NCI-H2171 treated with DMSO at 0.1 percent for 48 hours (cell line): ENCODE results near the gene TFPI2.
"Not testable (repeated sequence)": the region's sequence is repeated elsewhere in the genome, so short reads cannot be mapped to it uniquely, and the experiment has no call there.

ENCODE experiments used
- DNase-seq: peaks from one replicate; lab custom pipeline; 2025; lab: John Stamatoyannopoulos, UW

Gene TFPI2, protein sequence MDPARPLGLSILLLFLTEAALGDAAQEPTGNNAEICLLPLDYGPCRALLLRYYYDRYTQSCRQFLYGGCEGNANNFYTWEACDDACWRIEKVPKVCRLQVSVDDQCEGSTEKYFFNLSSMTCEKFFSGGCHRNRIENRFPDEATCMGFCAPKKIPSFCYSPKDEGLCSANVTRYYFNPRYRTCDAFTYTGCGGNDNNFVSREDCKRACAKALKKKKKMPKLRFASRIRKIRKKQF

DNA sequence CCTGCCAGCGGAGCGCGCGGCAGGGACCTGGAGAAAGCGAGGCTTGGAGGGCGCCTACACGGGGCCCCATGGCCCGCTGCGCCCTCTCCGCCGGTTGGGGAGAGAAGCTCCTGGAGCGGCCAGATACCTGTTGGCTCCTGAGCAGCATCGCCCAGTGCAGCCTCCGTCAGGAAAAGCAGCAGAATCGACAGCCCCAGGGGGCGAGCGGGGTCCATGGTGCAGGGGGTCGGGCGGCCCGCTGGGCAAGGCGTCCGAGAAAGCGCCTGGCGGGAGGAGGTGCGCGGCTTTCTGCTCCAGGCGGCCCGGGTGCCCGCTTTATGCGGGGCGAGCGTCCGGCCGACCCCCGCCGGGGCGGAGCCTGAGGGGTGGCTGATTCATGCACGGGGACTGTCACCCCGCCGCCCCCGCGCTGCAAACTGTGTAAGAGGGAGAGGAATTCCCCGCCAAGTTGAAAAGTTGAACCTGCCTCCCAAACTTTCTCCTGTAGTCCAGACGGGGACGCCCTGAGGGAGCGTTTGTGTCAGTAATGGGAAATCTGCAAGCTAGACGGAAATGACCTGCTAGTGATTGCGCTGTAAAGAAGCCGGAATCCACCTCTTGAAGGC lies at the start of gene TFPI2:
TFPI2 (minus strand) TSS at position 290 of the 605 bp plus-strand sequence; CDS start at position 215, 75 bp downstream.
- no peak for DNase-seq

DNA sequence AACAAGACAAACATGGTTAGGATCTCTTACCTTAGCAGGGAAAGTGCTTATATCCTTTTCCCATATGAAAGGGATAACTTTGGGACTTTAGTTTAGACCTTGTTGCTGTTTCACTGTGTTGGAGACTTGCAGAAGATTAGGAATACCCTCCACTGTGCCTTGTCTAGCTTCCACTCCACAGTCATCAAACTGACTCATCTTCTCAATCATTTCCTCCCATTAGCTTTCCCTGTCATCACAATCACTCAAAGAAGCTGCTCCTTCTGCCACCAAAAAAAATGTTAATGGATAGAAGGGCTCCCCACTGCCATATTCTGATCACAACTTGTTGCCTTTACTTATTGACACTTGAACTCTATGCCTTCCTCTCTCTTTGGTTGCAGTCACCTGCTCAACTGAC lies 47.7 kb upstream of the TFPI2 start:
- DNase-seq: no peak

DNA sequence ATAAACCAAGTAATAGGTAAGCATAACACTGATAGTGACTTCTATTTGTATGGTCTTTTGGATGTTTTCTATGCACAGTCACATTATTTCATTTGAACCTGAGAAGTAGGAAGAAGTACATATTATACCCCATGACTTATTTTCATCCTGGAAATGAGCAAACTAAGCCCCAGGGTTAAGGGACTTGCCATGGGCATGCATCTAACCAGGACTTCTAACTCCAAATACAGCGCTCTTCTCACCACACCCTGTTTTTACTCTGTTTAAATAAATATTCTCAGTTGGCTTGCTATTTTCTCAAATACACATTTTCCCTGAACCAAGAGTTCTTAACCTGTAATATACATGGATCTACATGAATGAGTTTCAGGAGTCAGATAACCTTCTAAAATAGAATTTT lies 47.3 kb upstream of the TFPI2 start:
- DNase-seq: no peak

DNA sequence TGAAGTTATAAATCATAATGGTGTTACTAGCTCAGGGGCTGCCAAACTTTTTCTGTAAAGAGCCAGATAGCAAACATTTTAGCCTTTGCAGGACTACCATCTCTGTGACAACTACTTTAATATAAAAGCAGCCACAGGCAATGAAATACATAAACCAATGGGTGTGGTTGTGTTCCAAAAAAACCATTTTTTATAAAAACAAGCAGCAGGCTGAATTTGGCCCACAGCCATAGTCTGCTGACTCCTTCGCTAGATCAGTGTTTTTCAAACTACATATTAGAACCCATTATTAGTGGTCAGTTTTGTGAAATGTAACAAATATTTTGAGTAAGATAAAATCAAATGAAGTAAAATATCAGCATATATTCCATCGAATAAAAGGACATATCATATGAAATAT lies 44.5 kb upstream of the TFPI2 start:
- no peak for DNase-seq

DNA sequence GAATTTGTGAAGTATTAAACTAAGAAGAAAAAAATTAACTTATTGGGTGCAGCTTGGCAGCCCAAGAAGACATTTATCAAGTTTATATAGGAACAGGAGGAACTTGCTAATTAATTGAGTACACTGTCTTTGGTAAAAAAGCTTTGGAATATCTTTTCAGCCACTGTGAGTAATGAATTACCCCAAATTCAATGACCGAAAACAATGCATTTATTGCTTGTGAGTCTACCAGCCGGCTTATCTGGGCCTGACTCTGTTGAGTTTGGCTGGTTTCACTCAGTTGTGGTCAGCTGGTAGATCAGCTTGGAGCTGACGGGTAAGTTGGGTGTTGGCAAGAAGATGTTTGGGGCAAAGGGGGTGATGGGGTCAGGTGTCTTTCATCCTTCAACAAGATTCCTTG lies 42.6 kb upstream of the TFPI2 start:
- DNase-seq: no peak

DNA sequence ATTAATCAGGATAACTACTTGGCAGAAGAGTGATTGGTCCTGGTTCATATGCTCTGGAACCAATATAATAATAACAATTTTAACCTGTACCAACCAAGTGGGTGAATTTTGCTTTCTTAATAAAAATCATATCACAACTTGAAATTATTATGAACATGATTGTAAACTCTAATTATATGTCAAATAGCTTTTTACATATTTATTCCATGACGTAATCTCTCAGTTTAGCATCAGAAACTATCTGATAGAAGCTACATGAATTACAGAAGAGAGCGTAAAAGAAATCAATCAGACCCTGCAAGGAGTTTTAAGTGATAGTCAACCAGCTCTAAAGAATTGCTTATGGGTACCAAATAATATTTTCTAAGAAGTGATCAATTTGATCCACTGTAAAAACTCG lies 41.1 kb upstream of the TFPI2 start:
- no peak for DNase-seq

DNA sequence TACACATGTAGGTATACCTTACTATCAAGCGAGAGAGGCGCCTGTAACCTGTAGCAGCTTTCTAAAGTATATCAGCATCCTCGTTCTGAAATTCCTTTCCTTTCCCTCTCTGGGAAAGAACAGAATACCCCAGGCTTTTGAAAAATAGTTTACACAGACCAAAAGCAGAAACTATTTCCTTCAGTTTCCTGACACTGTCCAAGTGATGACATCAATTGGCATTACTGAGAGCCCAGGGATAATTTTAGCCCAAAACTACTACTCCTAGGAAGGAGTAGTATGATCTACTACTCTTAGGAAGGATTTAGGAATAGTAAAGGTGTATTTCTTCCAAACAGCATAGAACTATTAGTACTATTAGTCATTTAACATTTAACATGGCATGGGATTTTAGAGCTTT lies 37.0 kb upstream of the TFPI2 start:
- no peak for DNase-seq

DNA sequence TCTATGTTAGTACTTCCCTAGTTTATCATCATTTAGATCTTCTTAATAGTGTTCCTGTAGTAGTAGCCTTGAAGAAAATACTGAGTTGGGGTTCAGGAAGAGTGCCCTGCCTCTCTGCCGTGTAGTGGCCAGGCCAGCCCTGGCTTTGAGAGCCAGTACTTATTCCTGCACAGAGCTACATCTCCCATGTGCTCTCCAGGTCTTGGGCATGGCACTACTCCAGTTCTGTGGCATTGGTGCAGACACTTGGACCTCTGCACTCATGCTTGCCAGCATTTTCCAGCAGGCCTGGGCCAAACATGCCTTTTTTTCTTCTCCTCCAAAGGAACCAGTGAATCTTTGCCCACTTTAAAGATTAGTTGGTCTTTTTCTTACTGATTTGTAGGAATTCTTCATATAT lies 36.2 kb upstream of the TFPI2 start:
- DNase-seq: no peak

DNA sequence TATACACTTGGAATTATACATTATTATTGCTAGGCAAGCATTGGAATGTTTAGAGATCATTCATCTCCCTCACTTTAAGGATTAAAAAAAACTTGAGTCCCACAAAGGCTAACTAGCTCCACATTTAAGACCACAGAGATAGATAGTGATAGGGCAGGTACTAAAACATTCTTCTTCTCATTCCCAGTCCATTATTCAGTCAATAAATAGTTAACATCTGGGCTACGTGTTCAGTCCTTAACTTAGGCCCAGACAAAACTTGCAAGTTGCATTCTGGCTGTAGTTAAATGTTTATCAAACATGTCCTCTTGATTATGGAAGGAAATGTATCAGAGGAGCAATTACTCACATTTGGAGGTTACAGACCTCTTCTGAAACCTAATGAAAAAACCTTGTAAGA lies 33.4 kb upstream of the TFPI2 start:
- no peak for DNase-seq

DNA sequence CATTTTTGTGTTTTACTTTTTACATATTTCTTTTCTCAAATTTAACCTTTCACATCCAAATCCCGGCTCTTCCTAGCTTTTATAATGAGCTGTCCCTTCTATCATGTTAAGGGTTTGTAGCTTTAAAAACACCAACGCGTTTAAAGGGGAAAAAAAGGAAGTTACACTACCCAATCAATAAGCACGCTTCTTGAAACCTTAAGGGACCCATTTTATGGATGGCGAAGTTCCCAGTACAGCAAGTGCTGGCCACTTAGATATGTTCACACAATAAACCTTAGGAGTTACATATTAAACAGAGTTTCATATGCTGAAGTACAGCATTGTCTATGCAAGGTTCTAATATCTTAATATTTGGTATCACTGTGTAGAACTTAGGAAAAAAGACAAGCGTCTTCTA lies 32.7 kb upstream of the TFPI2 start:
- no peak for DNase-seq

DNA sequence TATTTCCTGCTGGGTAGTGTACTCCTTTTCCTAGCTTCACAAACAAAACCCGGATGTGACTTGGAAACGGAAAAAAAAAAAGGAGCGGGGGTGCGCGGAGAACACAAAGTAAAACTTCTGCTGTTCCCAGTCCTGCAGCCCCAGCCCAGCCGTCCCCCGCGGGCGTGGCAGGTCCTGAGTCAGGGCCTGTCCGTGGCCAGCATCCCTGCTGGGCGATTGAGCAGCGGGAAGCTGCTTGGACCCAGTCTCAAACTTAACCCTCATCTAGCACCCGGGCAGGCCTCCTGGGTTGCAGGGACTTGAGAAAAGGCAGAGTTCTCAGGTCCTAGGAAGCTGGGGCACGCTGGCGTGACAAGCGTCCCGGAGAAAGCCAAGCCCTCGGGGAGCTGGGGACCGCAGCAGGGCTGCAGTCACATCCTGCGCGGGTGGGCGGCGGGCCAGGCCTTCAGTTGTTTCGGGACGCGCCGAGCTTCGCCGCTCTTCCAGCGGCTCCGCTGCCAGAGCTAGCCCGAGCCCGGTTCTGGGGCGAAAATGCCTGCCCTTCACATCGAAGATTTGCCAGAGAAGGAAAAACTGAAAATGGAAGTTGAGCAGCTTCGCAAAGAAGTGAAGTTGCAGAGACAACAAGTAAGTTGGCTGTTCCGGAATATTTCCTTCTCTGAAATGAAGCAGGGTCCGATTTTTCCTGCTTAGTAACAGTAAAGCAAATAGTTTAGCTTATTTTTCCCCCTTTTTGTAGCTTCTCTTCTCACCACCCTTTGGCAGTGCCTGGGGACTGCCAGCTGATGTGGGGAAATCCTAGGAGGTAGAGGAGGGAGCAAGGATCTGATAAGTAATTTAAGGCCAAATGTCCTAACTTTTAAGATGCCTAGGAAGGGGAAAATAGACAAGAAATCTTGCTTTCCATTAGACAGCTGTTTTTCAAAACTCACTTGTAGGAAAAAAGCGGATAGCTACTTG lies 31.3 kb upstream of the TFPI2 start, which contains the start of gene GNG11:
GNG11 (plus strand) TSS at position 129 of the 960 bp plus-strand sequence; CDS start at position 532, 403 bp downstream.
- DNase-seq: no peak

DNA sequence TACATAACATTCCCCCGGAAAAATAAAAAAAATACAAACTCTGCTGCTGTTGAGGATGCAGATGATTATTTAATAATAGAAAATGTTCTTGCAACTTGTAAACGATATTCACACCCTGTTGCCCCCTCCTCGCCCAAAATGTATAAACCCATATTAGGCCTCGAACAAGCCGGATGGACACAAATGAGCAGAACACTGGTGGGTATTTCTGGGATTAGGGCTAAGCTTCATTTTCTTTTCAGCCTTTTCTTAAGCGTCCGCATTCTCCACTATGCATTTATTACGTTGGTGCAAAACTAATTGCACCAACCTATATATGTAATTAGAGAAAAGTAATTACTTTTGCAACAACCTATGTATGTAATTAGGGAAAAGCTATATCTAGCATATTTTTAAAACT lies 30.6 kb upstream of the TFPI2 start:
- no peak for DNase-seq

DNA sequence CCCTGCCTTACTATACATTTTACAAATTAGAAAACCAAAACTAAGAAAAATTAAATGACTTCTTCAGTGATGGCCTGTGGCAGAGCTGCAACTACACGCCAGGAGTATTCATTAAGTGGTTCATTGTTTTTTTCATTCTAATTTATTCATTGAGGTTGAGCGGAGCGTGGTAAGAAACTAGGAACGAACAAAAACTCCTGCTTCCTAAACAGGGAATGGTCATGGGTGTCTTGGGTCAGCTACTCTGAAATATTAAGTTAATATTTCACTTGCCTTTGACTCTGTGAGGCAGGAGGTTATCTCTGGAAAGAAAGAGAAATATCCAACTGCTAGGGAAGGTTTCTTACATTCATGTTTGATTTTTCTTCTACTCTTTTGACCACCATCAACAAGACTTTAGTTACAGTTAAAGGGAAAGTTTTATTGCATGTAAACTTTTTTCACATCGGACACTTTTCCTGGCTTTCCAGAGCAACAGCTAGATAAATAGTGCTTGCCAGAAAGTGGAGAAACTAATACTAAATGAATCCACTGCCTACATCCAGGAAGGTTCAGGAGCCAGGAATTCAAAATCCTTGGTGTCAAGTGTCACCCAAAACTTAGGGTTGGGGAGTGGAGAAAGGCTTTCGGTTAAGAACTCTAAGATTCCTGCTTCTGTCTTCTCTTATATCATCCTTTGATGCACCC lies 30.1 kb upstream of the TFPI2 start:
- DNase-seq: no peak

DNA sequence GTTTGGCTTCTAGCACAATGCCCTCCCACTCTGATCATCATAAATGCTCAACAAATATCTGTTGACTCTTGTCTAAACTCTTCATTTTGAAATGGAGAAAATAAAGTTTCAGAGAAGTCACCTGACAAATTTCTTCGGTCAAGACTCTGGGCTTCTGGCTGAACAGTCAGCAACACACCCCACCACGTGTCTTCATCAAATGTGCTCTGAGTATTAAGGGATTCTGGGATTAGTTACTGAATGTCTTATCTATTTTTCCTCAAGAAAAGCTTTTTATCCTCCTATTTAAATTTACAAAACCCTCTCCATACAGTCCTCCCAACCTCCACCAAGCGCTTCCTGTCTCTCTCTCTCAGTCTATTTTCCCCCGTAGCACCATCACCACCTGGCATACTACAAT lies 25.8 kb upstream of the TFPI2 start:
- DNase-seq: not testable (repeated sequence)

DNA sequence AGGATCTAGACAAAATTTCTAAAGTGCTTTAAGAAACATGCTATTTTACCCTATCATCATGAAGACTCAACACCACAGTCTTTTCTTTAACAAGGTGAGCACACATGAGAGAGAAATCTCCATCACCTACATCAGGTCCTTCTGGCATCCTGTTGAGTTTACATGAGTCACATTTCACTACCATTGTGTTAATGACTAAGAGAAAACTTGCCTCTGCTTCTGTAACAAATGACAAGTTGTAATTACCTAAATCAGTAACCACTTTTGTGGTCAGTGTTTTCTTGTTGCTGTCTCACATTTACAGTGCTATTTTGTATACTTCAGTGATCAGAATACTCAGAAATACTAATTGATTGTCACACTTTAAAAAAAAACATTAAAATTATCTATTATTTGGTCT lies 25.3 kb upstream of the TFPI2 start:
- DNase-seq: not testable (repeated sequence)

DNA sequence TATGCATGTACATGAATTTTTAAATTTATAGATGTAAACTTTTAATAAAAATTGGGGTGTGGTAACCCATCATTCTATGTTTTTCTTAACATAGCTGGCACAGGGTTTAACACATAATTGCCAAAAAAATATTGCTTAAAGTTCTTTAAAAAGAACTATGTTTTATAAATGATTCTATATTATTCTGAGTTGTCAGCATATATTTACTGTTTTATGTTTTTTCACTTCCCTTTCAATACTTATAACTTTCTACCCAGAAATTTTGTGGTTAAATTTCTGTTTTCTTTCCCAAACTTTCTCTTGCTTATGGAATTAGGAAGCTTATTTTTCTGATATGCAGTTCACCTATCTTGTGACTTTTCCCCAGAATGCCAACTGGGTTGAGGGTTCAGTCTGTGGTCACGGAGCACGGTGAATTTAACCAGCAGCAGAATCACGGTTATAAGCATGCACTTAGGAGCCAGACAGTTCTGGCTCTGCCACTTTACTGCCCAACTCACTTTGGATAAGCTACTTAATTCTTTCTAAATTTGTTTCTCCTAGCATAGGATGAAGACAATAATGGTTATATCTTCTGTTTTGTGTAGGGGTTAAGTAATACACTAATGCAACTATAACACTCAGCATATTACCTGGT lies 24.8 kb upstream of the TFPI2 start:
- not testable (repeated sequence) for DNase-seq

DNA sequence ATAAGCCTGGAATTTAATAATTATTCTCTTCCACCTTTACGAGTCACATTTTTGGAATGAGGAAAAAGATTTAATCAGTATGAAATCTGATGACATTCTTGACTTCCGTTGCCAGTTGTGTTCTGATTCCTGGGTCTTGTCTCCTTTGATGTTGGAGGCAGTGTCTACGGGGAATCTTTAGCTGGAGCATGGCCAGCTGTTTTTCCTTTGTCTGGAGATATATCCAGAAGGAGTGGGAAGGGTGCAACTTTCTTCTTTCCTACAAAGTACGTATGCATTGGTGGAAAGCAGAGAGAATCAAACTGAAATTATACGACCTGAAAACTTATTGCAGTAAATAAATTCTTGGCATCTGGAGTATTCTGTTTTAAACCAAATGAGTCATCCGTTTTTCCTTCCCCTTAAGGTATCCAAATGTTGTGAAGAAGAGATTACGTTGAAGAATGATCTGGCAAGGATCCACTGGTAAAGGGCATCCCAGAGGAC lies 24.1 kb upstream of the TFPI2 start:
- DNase-seq: no peak

DNA sequence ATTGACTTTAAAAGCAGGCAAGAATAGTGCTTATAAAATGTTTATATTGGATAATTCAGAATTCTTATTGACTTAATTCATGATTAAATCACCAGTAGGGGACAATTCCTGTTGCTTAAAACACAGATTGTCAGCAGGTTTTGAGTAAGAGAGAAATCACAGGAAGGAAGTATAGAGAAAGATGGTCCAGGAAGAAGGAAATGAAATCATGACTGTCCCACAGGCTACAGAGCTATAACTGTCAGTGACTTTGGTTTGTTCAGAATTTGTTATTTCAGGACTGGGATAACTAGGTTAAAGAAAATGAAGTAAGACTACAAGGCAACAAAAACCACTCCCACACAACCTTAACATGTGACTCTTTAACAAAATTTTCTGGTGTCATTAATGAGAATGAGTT lies 22.6 kb upstream of the TFPI2 start:
- DNase-seq: no peak

DNA sequence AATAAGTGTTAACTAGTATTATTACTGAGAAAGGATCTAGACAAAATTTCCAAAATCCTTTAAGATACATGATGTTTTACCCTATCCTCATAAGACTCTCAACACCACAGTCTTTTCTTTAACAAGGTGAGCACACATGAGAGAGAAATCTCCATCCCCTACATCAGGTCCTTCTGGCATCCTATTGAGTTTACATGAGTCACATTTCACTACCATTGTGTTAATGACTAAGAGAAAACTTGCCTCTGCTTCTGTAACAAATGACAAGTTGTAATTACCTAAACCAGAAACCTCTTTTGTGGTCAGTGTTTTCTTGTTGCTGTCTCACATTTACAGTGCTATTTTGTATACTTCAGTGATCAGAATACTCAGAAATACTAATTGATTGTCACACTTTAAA lies 21.1 kb upstream of the TFPI2 start:
- DNase-seq: not testable (repeated sequence)

DNA sequence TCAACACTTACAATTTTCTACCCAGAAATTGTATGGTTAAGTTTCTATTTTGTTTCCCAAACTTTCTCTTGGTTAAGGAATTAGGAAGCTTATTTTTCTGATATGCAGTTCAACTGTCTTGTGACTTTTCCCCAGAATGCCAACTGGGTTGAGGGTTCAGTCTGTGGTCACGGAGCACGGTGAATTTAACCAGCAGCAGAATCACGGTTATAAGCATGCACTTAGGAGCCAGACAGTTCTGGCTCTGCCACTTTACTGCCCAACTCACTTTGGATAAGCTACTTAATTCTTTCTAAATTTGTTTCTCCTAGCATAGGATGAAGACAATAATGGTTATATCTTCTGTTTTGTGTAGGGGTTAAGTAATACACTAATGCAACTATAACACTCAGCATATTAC lies 20.7 kb upstream of the TFPI2 start:
- not testable (repeated sequence) for DNase-seq
